B cell (primary cell): ENCODE measurements around the gene SCN8A.

Experiments
- EZH2 ChIP-seq: IDR thresholded peaks from 2 replicates; pipeline ENCODE4 v1.6.1; 2012; ENCODE audit warnings: borderline replicate concordance, low read depth, mild to moderate bottlenecking, moderate library complexity, low read length; ENCODE audit not compliant: insufficient read depth, poor library complexity, severe bottlenecking
- TF ChIP-seq, protein P1 (sequence below): fragments of 200-600 bp; IDR thresholded peaks from one replicate; pipeline ENCODE4 v1.8.0; 2022; ENCODE audit warnings: antibody characterized with exemption, mild to moderate bottlenecking

DNA sequence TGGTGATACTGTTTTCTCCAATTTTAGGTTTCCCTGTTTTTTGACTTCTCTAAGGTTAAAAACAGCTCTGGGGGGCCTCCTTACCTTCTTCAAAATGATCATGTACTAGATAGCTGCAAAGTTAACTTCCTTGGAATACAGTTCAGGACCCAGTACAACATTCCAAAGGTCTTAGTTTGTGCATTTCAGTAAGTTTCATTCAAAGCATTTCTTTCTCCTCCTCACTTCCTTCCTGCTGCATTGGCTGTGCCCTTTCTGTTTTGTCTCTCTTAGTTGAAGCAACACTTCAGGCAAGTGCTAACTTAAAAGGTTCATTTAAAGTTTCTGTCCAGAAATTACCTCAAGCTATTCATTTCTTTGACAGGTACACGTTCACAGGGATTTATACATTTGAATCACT, 95.7 kb downstream of the SCN8A start:
- TF ChIP-seq, protein P1, sequence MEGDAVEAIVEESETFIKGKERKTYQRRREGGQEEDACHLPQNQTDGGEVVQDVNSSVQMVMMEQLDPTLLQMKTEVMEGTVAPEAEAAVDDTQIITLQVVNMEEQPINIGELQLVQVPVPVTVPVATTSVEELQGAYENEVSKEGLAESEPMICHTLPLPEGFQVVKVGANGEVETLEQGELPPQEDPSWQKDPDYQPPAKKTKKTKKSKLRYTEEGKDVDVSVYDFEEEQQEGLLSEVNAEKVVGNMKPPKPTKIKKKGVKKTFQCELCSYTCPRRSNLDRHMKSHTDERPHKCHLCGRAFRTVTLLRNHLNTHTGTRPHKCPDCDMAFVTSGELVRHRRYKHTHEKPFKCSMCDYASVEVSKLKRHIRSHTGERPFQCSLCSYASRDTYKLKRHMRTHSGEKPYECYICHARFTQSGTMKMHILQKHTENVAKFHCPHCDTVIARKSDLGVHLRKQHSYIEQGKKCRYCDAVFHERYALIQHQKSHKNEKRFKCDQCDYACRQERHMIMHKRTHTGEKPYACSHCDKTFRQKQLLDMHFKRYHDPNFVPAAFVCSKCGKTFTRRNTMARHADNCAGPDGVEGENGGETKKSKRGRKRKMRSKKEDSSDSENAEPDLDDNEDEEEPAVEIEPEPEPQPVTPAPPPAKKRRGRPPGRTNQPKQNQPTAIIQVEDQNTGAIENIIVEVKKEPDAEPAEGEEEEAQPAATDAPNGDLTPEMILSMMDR = no peak
- no peak for TF ChIP-seq EZH2
